GM21576 (cell line): ENCODE measurements around the gene ARSG.
"Not testable (repeated sequence)": the region's sequence is repeated elsewhere in the genome, so short reads cannot be mapped to it uniquely, and the experiment has no call there.

Experiments used
- ATAC-seq: cut with Tn5 transposase; IDR thresholded peaks from one replicate; pipeline ENCODE4 v1.9.1; 2021; ENCODE audit warnings: mild to moderate bottlenecking, moderate library complexity; ENCODE audit not compliant: unreplicated experiment

The ARSG gene

DNA sequence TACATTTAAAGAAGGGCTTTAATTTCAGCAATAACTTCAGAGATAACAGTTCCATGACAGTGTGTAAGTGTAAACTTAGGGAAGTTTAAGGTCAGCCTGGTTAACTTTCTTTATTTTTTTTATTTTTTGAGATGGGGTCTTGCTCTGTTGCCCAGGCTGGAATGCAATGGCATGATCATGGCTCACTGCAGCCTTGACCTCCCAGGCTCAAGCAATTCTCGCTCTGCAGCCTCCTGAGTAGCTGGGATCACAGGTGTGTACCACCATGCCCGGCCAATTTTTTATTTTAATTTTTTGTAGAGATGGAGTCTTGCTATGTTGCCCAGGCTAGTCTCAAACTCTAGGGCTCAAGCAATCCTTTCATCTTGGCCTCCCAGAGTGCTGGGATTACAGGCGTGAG is 15.0 kb upstream of the ARSG start:
- ATAC-seq, result not testable (repeated sequence)

DNA sequence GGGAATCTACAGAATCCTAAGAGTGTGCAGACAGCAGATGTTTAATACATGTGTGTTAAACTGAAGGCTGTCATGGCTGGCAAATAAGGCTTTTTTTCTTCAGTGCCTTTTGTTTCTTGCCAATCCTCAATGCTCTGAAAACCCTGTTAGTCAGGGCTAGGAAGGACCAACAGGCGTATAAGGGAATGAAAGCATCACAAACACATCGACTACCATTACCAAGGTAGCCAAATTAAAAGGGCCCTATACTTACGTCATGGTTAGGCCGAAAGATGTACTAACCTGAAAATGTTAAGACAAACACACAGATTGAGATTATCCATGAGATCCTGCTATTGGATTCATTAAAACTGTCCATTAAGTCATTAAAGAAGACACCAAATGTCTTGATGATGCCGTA is 13.5 kb upstream of the ARSG start:
- ATAC-seq, result no peak

DNA sequence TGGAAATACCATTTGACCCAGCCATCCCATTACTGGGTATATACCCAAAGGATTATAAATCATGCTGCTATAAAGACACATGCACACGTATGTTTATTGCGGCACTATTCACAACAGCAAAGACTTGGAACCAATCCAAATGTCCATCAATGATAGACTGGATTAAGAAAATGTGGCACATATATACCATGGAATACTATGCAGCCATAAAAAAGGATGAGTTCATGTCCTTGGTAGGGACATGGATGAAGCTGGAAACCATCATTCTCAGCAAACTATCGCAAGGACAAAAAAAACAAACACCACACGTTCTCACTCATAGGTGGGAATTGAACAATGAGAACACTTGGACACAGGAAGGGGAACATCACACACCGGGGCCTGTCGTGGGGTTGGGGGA is 9.3 kb upstream of the ARSG start:
- not testable (repeated sequence) for ATAC-seq

DNA sequence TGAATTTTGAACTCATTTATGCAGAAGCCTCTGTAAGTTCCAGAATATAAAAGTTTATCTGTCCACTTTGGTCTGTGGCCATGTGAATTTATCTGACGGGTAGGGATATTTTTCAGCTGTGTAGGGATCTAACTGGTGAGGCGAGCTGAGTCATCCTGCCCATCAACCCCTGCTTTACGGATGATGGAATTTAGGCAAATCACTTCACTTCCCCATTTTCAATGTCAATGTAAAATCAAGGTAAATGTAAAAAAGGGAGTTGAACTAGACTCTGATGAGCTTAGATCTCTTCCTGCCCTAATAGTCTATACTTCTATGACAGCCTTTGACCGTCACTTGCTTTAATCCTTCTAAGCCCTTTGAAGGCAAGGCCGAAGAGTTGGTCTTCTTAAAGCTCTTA is 2.9 kb upstream of the ARSG start:
- ATAC-seq, result peak; percentile 21

DNA sequence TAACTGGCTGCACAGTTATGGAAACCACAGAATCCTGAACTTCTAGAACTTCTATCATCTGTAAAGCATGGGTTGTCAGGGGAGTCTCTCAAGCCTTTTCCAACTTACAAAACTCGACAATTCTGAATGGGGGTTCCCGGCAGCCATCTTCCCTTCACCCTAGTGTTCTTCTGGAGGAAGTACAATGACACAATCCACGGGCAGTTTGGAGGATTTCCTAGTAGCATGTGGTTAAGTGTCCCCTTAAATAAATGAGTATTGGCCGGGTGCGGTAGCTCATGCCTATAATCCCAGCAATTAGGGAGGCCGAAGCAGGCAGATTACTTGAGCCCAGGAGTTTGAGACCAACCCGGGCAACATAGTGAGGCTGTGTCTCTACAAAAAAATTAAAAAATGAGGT is 2.5 kb upstream of the ARSG start:
- no peak for ATAC-seq

DNA sequence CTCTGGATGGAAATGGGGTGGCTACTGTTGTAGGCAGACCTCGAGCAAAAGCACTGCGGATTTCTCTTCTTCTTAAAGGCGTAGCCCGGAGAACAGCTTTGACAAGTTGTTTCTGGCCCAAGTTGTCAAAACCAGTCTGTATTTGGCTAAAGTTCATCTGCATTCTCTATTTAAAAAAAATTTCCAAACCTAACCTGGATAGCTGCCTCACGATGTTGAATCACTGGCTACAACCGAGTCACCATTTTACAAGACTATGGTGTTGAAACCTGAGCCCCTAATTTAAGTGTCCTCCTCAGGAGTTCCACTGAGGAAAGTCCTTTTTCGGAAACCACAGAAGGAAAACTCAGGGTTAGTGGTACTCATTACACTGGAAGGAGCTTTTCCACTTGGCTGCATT is 1.8 kb upstream of the ARSG start:
- ATAC-seq, result no peak

DNA sequence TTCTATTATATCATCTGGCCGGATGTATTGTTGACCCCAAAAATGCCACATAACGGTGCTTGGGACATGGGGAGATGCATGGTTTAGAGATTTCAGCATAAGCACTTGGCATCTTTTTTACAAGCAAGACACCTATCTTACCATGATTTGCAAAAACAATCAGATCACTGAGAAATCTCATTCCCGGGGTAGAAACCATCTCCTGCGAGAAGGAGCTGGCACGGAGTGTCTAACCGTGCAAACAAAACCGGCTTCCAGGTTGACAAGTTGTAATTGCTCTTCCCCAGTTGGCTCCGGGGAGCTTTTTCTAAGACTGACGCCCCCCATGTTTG is 1.4 kb upstream of the ARSG start:
- no peak for ATAC-seq

DNA sequence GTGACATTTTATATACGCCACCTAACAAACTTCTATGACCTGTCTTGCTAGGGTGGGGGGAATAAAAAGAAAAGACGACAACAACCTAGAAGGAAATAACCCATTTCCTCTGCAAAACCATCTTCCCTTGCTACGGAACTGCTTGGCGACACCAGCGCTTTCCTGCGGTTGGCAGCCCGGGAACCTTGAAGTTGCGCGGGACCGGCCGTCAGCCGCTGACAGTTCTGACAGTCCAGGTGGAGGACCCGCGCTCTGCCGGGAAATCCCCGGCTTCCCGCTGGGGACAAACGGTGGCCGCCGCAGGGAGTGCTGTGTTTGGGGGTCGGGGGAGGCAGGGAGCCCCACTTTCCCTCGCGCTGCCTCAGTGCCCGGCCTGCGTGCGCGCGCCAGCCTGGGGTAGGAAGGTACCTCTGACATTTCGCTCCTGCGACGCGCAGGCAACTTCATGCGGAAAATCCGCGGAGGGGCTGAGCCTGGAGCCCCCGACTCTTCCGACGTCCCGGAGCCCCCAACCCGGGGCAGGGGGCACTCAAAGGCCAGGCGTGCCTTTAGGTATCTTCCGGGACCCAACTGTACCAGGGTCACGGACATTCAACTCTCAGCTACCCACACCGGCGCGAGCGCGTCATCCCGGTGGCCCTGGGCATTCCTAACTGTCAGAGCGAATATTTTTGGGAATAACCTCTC is 884 bp upstream of the ARSG start:
- ATAC-seq, result no peak

DNA sequence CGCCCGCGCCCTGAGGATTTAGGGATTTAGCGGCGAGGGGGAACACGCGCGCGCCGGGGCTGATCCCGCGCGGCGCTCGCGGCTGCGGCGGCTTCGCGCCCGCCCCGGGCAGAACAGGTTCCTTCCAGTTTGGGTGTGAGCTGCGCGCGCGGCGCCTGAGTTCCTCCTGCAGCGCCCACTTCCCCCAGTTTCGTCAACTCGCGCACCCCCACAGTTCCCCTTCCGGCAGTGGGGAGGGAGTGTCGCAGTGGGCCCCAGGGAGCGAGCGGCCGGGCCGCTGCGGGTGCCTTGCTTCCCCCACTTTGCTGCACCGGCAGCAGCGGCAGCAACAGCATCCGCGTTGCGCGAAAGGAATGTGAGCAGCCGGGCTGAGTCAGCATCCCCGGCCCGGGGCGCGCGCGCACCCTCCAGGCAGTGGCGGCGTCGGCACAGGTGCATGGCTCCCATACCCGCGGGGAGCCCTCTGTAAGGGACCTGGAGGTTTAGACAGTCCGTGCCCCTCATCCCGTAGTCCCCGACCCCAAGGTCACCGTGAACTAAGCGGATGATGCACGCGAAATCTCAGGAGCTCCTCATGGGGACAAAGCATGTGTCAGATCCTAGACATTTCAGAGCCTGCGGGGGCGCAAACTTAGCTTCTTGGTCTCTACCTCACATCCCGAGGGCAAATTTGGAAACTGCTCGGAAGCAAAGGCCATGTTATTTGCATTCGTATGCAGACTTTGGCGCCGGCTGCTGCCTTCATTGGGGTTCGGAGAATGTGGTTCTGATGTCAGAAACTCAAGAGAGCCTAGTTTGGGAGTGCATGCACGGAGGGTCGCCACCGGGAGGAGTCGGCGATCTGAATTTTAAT is 767 bp downstream of the ARSG start:
- ATAC-seq, result peak; percentile 48

DNA sequence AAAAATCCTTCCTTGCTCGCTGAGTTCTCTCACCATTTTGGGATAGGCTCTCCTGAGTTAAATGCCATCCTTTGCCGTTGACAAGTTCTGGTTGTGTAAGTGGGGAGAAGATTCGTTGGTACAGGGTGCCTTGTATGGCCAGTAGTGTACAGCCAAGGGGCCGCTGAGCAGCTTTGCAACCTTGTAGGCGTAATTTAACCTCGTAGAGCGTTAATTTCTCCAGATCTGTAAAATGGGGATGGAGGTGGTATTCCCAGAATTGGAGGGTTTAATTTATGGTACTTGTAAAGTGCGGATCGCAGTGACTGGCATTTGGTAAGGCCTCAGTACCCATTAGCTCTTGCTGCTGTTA is 1.4 kb downstream of the ARSG start:
- no peak for ATAC-seq

DNA sequence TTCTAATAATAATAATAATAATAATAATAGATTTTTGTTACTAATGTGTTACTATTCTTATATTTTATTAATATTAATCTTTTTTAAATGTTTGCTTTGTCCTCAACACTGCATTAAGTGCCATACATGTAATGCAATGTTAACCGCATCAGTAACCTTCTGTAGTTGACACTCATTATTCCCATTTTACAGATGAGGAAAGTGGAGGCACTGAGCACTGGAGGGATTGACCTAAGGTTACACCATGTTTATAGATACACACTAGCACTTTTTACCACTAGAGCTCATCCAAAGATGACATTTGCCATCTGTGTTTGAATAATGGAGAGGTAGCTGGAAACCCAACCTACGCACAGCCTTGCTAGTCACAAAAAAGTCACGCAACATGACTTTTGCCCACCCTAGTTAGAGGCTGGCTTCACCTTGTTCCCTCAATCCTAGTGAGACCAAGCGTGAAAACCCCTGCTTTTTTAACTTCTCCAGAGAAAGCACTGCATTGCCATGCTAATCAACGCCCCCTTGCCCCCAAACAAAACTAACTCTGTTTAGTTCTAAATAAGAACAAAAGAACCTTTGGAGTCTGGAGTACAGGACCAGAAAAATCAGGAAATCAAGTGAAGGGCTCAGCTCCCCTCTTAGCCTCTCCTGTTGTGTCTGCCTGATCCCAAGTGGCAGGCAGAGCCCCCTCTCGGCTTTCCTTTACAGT is 2.3 kb downstream of the ARSG start:
- ATAC-seq, result no peak

DNA sequence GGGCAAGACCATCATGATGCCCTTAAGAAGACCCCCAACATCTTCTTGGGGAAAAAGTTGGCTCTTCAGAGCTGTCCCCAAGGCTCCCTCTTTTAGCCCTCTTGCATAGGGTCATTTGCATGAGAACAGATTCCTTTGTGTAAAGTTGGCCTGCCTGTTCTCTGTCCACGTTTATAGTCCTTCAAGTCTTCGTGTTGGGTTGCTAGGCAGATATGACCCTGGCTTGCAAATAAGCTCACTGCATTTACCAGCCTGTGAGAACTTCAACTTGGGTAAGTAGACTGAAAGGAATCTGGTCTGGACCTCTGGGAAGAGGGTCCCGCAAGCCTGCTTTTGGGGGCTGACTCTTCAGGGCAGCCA is 2.9 kb downstream of the ARSG start:
- no peak for ATAC-seq

DNA sequence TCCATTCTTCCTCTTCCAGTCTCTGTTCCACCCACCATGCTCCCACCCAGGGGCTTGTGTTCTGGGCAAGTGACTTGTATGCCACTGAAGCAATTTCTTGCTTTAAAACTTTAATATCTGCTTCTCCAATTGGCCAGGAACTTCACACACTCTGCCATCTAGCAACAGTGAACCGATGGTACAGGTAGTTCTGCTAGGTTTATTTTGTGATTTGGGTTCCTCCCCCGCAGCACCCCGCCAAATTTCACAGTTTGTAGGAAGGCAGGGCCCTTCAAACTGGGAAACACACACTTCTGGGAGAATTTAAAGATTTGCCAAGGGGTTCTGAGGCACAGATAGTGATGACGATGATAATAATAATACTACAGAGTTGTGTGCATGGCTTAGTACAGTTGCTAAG is 3.3 kb downstream of the ARSG start:
- no peak for ATAC-seq

DNA sequence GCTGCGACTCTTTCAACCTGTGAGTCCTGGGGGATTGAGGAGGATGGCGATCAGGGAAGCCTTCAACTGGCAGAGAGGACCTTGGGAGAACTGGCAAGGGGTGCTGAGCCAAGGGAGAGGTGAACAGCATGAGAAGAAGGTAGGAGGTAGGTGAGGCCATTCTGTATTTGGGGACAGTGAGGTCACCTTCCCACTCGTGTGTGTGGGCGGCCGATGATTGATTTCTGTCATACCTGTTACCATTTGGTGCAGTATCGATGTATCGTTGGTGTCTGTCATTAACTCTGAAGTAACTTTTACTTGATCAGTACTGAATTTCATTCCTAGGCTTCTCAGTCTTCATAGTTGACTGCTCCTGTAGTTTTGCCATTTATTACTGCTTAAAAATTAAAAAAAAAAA is 3.8 kb downstream of the ARSG start:
- ATAC-seq, result no peak

DNA sequence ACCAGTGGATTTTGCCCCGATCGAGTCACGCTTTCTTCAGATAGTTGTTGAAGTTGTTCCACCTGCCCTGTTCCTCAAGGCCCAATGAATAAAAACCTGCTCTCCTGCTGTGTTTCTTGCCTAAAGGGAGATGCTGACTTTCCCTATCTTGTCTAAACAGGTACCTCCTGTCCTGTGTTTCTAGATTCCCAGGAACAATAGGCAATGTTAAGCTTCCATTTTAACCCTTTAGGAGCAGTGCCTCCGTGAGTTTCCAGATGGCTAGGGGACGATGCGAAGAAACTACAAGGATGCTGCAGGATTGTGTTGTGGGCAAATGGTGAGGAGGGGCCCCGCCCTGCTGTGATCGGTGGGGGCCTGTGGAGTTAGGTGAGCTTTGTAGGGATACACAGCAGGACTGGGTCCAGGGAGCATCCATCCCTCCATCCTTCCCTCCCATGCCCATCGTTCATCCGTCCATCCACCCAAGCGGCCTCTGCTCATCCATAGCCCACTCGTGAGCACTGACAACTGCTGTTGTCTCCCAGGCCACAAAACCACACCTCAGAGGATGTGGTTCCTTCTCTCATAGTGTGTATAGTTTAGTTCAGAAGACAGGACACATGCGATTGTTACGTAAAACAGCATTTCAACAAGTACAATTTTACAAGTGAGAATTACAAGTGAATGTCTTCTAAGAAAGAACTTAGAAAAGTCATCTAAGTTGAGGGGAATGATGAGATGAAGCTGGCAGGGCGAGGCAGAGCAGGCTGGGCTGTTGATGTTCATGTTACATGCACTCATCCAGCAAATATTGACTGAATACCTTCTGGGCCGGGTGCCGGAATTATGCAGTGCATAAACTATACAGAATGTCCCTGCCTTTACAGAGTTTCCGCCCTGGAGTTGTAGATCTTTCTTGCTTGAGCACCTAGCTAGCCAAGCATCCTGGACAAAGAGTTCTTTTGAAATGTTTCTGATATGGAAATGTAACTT is 5.2 kb downstream of the ARSG start:
- no peak for ATAC-seq

DNA sequence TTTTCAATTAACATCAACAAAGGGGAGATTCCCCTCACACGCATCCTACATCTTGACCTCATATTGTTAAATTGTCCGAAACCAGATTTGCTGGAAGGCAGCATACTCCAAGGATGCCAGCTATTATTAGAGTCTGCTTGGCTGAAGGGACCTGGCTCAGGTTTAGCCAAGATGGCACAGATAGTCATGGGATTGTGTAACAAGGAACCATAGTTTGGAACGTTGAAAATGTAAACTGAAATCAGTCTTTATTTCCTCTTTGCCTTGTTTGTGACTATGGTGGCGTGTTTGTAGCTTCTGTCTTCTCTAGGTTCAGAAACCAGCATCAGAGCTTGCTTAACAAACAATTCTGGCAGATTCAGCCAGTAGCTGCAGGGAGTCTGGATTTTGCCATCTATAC is 5.9 kb downstream of the ARSG start:
- ATAC-seq, result no peak

DNA sequence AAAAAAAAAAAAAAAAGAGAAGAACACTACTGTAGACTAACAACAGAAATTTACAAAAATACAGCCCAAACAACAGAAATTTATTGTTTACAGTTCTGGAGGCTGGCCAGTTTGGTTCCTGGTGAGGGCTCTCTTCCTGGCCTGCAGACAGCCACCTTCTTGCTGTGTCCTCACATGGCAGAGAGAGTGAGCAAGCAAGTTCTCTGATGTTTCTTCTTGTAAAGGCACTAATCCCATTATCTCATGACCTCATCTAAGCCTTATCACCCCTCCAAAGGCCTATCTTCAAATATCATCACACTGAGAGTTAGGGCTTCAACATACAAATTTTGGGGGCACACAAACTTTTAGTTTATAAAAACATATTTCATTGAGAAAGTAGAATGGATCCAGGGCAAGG is 7.3 kb downstream of the ARSG start:
- no peak for ATAC-seq

DNA sequence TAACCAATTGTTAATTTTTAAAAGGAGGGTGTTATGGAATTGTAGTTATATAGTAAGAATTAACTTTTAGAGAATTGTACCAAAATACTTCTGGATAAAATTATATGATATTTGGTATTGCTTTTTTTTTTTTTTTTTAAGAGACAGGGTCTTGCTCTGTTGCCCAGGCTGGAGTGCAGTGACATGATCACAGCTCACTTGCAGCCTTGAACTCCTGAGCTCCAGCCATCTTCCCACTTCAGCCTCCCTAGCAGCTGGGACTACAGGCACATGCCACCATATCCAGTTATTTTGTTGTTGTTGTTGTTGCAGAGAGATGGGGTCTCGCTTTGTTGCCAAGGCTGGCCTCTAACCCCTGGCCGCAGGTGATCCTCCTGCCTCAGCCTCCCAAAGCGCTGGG is 8.5 kb downstream of the ARSG start:
- ATAC-seq, result no peak

DNA sequence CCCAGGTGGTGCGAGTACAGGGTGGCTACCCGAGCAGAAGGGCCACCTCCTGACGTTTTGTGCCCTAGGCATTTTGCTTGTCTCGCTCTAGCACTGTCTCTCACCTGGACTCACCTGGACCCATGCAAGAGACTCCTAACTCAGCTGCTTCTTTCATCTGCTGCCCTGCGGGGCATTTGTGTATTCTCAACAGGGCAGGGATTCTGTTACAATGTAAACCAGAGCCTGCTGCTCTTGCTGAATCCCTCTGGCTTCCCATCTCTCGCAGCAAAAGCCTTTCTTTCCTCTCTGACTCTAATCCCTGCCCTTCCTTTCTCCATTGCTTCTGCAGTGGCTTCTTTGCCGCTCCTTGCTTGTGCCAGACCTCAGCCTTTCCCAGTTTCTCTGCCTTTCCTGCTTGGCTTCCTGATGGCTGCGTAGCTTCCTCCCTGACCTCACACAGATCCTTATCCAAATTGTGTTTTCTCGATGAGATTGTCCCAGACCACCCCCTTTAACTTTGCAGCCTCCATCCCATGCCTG is 10.2 kb downstream of the ARSG start:
- no peak for ATAC-seq

DNA sequence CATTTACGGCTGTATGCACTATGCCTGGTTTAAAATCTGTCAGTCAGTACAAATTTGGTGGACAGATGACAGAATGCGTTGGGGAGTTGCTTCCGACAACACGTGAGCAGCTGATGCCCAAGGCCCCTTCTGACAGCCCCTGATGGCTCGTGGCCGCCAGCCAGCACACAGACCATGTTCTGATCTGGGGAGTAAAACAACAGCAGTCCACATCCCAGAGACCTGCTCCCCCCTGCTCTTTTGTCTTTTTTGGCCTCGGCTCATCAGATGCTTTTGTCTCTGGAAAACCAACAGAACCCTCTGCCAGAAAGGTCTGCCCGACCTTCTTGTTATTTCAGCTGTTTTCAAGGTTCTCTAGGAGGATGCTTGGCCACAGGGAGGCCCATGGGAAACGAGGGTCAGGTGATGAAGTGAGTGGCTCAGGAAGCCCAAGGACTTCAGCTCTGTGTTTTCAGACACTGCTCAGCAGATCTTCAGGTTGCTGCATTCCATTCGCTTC is 10.8 kb downstream of the ARSG start:
- no peak for ATAC-seq

DNA sequence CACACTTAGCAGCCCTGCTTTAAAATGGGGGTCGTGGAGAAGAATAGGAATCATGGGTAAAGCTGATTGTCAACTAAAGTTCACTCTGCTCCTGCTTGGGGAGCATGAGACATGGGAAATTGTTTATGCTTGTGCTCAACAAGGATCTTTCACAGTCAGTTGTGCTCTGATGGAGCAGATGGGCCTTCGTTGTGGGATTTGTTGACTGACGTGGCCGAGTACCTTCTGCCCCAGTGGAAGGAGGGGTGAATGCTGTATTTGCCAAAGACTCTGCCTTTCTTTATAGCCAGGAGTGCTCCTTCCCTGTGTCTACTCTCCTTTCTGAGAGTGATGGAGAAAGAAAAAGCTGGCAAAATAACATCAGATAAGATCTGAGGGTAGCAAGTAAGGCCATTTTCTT is 11.4 kb downstream of the ARSG start:
- ATAC-seq, result no peak
